NCI-H748 (cell line): Measurements from ENCODE around the gene OAF.

Experiments used
- DNase-seq: peaks from one replicate; lab custom pipeline; 2025; ENCODE audit not compliant: unreplicated experiment; lab: John Stamatoyannopoulos, UW

The OAF gene

DNA sequence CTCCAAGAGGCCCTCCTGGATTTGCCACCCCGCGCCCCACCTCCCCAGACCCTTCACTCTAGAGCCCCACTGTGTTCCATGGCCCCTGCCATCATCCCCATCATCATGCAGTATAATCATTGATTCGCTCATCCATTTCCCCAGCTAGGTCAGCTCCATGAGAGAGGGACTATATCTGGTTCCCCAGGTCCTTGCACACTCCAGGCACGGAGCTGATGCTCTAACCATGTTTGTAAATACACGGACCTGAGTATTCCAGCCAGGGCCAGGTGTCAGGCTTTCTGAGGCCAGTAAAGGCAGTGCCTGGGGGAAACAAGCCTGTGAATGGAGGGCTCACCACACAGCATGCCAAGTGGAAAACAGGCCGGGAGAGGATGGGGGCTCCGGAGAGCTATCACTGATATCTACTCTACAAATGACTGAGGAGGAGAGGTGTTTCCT is 27.1 kb upstream of the OAF start:
- no peak for DNase-seq

DNA sequence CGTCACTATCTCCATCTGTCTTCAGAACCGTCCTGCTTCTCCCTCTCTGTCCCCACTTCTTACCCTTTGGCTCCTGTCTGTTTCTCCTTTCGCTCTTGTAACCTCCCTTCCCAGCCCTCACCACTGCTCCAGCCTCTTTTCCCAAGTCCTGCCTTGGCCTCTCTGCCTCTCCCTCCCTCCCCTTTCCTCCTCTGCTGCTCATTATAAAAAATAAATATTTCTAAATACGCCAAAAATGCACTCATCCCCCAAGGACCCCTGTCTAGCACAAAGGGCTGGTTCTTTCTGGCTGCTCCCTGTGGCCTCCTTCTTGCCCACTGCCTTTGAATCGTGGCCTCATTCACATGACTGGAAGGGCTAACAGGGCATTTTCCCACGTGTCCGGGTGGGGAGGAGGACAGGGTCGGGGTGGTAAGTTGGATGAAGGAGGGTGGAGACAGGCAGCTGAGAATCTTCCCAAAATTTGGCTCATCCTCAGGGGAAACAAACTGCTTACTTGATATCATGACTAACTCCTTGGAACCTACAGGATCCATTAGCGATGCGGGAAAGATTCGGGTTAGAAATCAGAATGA is 26.4 kb upstream of the OAF start:
- no peak for DNase-seq

DNA sequence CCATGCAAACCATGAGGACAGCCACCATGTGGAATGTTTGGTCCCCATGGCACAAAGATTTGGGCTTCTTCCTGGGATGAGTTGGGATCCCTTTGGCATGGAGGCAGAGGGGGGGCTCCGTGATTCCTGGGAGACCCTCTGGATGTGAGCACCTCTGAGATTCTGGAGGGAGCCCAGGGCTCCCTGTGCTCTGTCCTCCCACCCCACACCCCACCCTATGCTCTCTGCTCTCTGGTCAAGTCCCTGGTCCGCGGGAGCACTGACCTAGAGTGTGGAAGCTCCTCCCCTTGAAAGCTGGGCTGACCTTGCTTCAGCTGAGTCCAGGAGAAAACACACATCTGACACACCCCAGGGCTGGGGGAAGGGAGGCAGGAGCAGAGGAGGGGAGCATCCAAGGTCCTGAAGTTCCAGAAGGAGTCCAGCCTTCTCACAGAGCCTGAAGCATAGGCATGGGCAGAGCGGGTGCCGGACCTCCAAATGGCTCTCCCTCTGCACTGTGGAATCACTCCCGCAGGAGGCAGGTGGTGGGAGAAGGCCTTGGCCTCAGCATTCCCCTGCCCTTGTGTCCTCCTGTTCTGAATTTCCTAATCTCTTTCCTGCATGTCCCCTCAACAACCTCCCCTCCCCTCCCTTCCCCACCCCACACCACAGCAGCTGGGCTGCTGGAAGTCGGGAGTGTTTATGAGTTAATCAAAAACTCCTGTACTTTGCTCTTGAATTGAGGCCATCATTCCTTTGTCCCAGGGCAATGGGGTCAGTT is 25.7 kb upstream of the OAF start:
- no peak for DNase-seq

DNA sequence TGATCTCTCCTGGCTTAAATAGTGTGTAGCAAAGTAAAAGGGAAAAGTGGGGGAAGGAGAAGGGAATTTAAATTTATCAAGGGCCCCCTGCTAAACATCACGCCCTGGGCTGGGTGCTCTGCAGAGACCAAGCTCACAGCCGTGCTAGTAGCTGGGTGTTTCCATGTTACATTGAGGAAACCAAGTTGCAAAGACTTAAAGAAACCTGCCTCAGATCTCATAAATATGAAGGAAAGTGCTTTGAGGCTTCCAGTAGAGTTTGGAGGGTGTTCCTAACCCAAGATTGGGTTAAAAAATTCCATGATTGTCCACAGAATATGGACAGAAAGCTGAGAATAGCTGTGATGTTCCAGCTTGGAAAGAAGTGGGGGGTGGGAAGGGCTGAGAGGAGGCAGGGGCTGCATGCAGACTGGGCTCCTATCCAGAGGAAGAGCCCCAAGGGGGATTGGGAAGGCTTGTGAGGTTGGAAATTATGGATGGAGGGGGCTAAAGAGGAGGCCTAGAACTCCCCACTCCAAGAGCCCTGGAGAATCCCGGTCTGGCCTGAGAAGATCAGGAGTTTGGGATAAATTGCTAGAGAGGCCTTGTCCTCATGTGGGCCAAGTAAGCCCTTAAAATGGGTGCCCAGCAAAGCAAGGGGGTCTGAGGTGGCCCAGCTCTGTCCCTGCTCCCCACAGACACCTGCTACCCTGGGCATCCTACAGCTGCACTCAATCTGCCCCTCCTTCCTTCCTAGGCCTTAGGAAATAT is 25.0 kb upstream of the OAF start:
- no peak for DNase-seq

DNA sequence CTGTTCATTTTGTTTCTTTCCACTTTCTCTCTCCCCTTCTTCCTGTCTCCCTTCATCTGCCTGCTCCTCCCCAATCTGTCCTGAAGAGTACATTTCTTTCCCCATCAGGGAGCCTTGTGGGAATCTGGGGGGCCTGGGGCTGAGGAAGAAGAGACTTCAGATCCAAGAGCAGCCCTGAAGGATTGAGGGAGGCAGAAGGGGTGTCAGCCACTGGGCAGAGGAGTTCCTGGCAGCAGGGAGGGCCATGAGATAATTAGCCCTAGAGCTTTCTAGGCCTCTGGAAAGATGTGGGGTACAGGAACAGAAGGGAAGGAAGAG is 24.4 kb upstream of the OAF start:
- no peak for DNase-seq

DNA sequence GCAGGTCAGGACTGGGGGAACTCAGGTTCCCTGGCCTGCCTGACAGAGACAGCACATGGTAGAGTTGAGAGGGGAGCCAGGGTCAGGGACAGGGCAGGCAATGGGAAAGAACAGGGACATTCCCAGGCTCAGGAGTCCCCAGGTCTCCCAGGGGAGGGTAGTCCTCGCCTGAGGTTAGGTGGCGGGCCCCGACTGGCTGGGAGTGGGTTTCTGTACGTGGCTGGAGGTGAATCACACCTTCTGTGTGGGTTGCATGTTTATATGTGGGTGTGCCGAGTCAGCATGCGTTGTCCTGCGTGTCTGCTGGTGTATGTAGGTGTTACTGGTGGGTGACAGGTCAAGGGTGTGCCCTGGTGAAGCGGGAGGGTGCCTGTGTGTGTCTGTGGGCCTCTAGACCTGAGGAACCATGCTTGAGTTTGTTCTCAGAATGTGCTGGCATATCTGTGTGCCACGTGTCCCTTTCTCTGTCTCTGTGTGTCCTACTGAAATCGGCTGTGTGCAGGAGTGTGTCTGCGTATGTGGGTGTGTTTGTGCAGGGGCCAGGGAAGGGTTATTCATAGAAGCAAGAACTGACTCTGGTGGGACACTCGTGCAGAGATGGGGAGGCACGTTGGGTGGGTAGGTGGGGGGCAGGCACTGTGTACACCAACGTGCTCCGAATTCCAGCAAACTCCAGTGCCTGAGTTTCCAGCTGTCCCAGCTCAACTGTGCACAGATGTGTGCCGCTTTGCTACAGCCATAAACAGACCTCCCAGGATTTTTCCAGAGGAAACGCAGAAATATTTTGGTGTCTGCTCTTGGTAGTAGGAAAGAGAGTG is 23.8 kb upstream of the OAF start:
- no peak for DNase-seq

DNA sequence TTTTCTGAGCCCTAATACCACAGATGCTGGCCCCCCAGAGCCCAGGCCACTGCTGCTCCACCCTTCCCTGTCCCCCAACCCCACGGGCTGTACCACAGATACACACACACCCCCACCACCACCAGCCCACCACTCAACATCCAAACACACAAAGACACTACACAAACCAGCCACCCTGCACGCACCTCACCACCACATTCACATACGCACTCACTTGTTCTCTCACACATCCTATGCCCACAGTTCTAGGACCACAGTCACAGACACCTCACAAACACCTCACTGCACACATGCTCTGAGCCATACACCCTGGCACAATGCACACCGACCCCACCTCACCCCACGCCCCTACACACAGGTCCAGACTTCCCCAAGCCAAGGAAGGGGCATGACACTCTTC is 22.5 kb upstream of the OAF start:
- no peak for DNase-seq

DNA sequence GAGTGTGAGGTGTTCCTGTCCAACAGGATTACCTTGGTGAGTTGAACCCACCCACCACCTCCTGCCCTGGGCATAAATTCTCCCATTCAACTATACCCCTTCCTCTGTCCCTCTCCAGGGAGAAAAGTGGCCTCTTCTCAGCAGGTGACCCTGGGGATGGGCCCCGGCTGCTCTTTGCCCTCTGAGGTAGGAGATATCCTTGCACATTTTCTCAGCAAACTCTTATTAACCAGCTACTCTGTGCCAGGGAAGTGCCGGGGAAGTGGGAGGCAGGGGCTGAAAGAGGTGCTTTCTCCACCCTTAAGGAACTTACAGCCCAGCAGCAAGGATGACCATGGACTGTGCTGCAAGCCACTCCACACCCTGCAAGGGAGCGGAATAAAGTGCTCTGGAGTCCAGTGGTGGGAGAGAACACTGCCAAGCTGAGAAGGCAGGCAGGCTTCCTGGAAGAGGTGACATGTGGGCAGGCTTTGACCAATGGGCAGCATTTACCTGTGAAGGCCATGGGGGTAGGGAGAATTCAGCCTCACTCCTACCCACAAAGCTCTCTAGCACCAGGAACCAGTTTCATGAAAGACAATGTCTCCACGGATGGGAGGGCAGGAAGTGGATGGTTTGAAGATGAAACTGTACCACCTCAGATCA is 21.9 kb upstream of the OAF start:
- no peak for DNase-seq

DNA sequence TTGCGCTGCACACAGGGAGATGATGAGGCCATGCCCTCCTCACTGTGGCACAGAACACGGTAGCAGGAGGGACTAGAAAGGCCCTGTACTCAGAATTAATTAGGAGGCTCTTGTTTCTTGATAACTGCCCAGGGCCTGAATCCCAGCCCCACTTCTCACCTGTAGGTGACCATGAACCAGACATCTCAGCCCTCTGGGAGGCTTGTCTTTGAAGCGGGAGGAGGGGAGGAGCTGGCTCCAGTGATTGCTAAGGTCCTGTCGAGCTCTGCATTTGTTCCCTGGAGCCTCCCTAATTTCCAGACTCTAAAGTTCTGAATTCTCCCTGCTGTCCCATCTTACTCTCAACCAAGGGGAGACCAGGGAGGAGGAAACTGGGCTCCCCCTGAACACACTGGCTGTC is 19.8 kb upstream of the OAF start:
- DNase-seq = no peak

DNA sequence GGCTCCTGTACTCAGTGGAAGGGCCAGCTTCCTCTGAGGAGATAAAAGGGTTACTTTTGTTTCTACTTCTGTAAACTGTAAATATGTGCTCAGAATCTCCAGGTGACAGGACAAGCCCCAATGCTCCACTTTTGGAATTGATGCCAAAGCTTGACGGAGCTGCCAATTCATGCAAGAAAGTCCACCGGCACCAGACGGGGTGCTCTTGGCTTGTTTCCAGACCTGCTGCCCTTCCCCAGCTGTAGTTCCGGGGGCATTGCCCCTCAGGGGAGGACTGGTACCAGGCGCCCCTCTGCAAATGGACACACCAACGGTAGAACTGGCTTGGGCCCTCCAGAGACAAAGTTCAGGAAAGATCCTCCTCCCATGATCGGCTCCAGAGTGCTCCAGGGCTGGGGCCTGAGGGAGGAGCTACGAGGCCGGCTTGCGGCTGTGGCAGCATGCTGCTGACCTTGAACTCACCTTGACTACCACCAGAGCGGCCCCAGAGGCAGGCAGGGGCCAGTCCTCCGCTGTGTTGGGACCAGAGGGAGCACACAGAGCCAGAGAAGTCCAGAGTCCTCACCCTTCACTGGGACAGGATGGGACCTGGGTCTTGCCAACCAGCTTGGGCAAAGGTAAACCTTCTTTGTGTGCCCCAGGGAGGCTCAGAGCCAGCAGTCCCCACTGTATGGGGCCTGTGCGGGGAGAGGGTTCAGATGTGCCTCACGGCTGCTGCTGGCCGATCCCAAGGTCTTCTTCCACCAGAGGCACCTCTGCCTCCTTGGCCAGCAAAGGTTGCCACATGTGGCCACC is 17.8 kb upstream of the OAF start:
- no peak for DNase-seq

DNA sequence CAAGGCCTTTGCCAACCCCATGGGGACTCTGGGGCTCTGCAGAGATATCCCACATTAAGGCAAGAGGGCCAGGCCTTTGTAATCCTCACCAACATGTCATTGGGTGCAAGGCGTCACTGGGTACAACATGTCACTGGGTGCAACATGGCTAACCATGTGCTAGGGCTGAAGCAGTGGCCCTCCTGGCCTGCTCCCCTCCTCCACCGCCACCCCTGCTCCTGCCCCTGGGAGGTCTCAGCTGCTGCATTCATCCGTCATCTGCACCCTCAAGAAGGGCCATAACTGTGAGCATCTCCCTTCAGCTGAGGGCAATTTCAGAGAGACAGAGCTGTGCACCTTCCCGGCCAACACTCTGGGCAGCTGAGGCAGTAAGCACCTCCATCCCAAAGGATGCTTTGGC is 16.7 kb upstream of the OAF start:
- DNase-seq = no peak

DNA sequence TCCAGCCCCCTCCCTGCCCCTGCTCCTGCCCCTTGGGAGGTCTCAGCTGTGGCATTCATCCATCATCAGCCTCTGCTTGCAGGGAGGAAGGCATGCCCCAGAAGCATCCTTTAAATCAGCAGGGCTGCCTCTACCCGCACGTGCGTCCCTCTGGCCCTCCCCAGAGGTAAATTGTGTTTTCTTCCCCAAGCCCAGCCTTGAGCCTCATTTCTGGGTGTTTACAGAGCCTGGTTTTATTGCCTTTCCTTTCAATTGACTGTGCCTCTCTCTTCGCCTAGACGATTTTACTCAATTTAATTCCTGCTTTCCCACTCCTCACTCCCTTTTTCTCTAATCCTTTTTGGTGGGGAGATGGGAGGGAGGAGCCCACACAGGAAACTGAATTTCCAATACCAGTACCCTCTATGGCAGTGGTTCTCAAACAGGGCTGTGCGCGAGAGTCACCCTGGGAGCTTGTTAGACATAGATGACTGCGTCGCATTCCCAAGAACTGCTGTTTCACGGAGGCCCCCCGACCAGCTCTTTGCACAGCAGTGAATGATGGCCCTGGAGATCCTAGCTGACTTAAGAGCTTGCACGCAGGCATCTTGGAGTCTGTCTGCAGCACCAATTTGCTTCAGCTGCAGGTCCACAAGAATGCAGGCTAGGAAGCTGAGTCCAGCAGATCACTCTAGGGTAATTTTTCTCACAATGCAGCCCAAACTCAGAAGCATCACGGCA is 15.1 kb upstream of the OAF start:
- DNase-seq = no peak

DNA sequence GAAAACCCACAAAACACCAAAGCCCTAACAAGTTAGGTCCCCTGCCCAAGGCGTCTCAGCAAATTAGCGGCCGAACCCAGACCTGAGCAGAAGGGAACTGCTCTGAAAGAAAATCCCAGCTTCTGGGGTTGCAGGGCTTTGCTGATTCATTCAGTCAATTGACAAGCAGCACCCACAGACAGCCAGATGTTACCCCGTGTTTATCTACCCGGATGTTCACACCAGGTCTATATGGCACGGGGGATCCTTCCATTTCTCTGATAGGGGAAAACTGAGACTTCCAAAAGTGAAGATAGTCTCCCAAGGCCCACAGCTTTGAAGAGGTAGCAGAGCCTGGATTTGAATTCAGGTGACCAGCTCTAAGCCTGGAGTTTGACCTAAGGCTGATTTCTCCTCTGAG is 14.0 kb upstream of the OAF start:
- DNase-seq = no peak

DNA sequence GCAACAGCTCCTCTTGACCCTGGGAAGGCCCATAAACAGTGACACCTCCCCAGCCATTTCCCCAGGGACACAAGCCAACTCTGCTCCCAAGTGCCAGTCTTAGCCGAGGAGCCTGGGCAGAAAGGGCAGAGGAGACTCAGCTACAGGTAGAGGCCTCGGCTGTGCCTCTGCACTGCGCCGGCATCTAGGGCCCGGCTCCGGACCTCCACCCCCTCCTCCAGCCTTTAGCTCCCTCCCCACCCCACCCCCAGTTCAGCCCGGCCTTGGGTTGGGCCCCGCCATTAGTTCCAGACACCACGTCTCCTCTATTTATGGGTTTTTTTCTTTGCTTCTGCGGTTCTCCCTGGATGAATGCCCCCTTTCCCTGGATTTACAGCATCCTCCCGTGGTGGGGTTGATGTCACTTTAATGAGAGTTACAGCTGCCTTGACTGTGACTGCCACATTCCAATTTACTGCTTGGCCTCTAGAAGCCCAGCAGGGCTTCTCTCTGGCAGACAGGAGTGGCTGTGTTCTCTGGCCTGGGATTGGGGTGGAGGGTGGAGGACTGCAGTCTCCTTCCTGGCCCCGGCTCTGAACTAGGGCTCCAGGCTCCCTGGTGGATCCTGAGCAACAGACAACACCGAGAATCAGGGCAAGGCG is 13.5 kb upstream of the OAF start:
- DNase-seq = no peak

DNA sequence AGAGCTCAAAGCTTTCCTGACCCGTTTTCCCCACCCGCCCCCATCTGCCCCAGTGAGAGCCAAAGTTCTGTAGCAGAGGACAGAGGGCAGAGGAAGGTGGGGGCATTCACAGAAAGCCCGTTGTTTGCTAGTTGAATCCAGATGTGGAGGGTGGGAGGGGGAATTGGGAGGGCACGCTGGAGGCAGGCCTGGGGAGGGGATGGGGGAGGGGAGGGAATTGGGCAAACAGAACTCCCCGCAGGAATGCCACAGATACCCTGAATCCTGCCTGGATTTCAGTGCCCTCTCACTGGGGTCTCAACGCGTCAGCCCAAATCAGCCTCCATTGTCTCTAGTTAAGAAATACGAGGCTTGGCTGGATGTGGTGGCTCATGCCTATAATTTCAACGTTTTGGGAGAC is 12.9 kb upstream of the OAF start:
- DNase-seq = no peak

DNA sequence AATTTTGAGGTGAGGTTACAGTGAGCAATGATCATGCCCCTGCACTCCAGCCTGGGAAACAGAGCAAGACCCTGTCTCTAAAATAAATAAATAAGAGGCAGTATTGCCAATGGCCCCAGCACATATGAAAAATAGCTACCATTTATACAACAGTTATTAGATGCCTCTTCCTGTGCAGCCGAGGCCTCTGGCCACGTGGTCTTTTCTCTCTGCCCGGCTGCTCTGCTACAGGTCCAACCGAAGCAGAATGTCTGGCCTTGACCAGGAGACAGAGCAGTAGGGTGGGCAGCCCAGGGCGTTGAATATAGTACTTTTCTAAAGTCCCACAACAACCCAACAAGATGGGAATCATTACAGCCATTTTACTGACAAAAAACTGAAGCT is 12.4 kb upstream of the OAF start:
- DNase-seq = no peak

DNA sequence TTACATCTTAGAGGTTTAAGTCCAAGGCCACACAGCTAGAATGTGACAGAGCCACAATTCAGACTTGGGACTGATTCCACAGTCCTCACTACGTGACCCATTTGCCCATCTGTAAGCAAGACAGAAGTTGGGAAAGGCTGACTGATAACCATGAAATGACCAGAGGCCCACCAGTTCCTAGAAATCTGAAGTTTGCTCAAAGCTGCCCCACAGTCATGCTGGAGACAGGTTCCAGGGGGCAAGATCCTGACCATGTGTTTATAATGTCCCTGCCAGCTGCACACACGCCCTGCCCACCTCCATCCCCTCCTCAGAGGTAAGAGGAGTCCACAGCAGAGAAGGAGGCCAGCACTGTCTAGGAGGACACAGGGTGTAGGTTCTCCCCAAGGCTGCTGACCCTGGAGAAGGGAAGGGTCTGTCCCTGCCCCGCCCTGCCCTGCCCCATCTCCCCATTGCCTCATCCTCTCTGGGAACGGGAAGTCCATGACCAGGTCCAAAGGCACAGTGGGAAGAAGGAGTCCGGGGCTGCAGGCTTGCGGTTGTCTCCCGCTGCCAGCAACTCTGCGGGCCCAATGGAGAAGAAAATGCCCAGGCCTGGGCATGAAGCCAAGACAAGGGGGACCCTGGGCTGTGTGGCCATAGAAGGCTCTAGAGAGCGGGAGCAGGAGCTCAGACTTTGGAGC is 11.9 kb upstream of the OAF start:
- no peak for DNase-seq

DNA sequence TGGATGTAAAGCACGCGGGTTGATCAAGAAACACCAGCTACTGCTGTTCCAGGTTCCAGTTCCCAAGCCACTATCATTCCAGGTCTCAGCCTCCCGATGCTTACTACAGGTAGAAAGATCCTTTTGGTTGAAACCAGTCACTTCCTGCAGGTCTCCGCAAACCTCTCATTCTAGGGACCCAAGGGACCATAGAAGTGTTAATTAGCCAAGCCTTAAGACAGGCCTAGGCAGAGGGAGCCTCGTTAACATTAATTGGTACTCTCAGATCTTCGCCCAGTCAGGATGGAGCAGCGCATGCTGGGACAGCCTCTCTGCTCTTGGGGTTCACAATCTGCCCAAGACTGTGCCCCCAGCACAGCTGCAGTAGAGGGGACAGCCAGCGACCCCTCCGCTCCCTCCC is 11.2 kb upstream of the OAF start:
- DNase-seq = no peak

DNA sequence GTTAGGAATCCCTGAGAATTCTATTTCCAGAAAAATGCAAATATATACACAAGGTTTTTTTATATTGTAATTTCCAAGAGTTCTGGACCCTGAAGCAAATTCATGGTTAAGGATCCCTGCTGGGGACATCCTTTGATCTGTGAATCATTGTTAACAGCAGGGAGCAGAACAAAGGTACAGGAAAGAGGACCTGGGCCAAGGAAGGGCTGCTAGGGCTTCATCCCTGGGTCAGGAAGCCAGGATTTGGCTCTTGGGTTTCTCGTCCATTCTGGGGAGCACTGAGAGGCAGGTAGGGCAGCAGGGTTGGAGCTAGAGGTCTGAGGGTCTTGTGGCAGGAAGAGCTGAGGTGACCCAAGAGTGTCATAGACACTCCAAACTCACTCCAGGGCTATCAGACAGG is 10.2 kb upstream of the OAF start:
- DNase-seq = no peak
